HUES48 (cell line): ENCODE results near the gene MTA1.

ENCODE experiments used
- H3K27ac ChIP-seq: one replicate; pipeline ENCODE4 v1.7.0; 2013; ENCODE audit warnings: low read depth, low read length, inconsistent platforms
- H3K27me3 ChIP-seq: 2 replicates; pipeline ENCODE4 v1.6.1; 2013; ENCODE audit warnings: mild to moderate bottlenecking, low read length; ENCODE audit not compliant: control insufficient read depth, insufficient read depth
- H3K36me3 ChIP-seq: 2 replicates; pipeline ENCODE4 v1.6.1; 2013; ENCODE audit warnings: low read length; ENCODE audit not compliant: control insufficient read depth, insufficient read depth
- H3K4me1 ChIP-seq: 2 replicates; pipeline ENCODE4 v1.6.1; 2013; ENCODE audit warnings: mild to moderate bottlenecking, low read length; ENCODE audit not compliant: control insufficient read depth, insufficient read depth
- H3K4me3 ChIP-seq: 2 replicates; pipeline ENCODE4 v1.5.1; 2013; ENCODE audit warnings: mild to moderate bottlenecking, low read depth, low read length
- H3K9ac ChIP-seq: 2 replicates; pipeline ENCODE4 v1.6.1; 2013; ENCODE audit warnings: mild to moderate bottlenecking, low read depth, low read length, moderate library complexity
- H3K9me3 ChIP-seq: 2 replicates; pipeline ENCODE4 v1.6.1; 2013; ENCODE audit warnings: low read length; ENCODE audit not compliant: control insufficient read depth, insufficient read depth

Gene MTA1

GRCh38 chr14:105480199-105480746, 60.6 kb downstream of the MTA1 start:
- H3K4me3 ChIP-seq: no peak overlapping the region
- H3K4me1 ChIP-seq: peaks cover 22% of the 10 kb centered on the region
- H3K27ac ChIP-seq: no peak overlapping the region

GRCh38 chr14:105480807-105481801, 61.5 kb downstream of the MTA1 start:
- H3K9me3 ChIP-seq: no peaks in the 10 kb centered on the region
- H3K27me3 ChIP-seq: peaks cover 87% of the 10 kb centered on the region
- H3K27ac ChIP-seq: peak overlapping the region; percentile 21
- peaks cover 15% of the 10 kb centered on the region for H3K4me1 ChIP-seq
- no peaks in the 10 kb centered on the region for H3K36me3 ChIP-seq
- H3K4me3 ChIP-seq: 0 out of 2 replicates have a peak overlapping the region, but pooled peaks have one; percentile 33
- peak overlapping the region; percentile 27; the same call in 1 of the 2 replicates for H3K9ac ChIP-seq

More at GRCh38 chr14:105480199-105480746, 60.6 kb downstream of the MTA1 start:
- Histone ChIP-seq H3K9ac (no peak overlapping the region), H3K9me3 (no peaks in the 10 kb centered on the region), H3K27me3 (peaks cover 87% of the 10 kb centered on the region), H3K36me3 (no peaks in the 10 kb centered on the region)

GRCh38 chr14:105481886-105482457, 62.3 kb downstream of the MTA1 start:
- Histone ChIP-seq H3K27ac (no peak overlapping the region), H3K9me3 (no peaks in the 10 kb centered on the region), H3K36me3 (no peaks in the 10 kb centered on the region), H3K4me1 (peaks cover 15% of the 10 kb centered on the region), H3K4me3 (no peak overlapping the region), H3K9ac (peak overlapping the region; percentile 34; the same call in 1 of the 2 replicates), H3K27me3 (peaks cover 87% of the 10 kb centered on the region)

DNA sequence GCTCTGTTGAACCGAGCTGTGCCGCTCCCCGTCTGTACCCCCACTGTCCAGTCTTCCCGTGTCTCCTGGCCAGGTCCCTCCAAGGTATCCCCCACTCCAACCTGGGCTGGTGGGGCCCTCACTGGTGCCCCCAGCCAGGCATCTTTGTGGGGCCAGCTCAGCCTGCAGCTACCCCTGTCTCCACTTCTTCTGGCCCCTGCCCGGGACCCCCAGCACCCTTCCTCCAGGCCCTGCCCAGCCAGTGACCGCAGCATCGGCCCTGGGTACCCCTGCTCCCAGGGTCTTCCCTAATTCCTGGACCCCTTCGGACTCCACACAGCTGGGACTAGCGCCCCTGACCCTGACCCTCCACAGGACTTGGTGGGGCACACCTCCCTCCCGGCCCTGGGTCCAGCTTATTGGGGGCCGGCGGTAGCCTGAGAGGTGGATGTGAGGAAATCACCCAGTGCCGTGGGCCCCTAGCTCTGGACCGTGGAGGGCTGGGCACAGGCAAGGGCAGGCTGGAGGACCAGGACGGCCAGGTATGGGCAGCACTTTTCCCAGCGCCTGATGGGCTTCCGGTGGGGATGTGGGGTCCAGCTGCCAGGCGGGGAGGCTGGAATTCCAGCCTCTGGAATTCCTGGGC, 63.0 kb downstream of the MTA1 start:
- Histone ChIP-seq H3K4me1 (peaks cover 15% of the 10 kb centered on the region), H3K9me3 (no peaks in the 10 kb centered on the region), H3K4me3 (no peak overlapping the region), H3K27ac (no peak overlapping the region), H3K36me3 (no peaks in the 10 kb centered on the region), H3K9ac (no peak overlapping the region), H3K27me3 (peaks cover 87% of the 10 kb centered on the region)

GRCh38 chr14:105483300-105484068, 63.9 kb downstream of the MTA1 start:
- Histone ChIP-seq H3K4me3 (no peak overlapping the region), H3K4me1 (peaks cover 15% of the 10 kb centered on the region), H3K27ac (no peak overlapping the region), H3K36me3 (no peaks in the 10 kb centered on the region), H3K9ac (no peak overlapping the region), H3K27me3 (peaks cover 87% of the 10 kb centered on the region), H3K9me3 (no peaks in the 10 kb centered on the region)

DNA sequence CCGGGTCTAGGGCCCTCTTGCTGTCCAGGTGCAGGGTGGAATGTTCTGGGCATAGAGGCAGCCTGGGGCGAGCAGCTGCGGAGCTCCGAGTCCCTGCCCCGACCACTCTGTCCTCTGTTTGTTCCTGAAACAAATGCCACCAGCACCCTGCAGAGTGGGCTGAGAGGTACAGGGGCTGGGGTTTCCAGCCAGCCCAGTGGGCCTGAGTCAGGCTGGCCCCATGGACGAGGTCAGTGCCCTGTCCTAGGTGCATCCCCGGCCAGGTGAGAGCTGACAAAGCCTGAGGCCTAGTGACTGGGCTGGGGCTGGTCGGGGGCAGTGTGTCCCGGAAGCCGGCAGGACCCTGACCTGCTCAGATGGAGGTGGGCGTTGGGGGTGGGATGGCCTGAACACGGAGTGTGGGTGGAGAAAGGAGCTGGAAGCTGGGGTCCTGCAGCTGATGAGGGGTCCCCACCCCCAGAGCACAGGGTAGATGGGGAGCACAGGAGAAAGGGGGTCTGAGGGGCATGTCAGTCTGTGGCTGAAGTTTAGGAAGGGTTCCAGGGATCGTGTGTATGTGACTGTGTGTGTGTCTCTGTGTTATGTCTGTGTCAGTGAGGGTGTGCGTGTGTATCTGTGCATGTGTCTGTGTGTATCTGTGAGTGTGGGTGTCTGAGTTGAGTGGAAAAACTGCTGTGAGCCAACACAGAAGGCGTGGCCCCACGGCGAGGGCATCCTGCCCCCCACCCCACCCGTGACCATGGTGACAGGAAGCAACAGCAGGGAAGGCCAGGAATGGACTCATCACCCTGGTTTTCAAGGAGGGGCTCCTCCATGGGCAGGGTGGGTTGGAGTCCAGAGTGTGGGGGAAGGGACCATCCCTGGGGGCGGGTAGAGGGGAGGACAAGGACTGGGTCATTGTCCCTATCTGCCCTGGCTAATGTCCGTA, 64.7 kb downstream of the MTA1 start:
- Histone ChIP-seq H3K27me3 (peaks cover 88% of the 10 kb centered on the region), H3K9ac (no peak overlapping the region), H3K36me3 (no peaks in the 10 kb centered on the region), H3K4me3 (no peak overlapping the region), H3K9me3 (no peaks in the 10 kb centered on the region), H3K27ac (no peak overlapping the region), H3K4me1 (peaks cover 15% of the 10 kb centered on the region)

- Histone ChIP-seq H3K36me3 (no peaks in the 10 kb centered on the region), H3K27me3 (peaks cover 87% of the 10 kb centered on the region), H3K9me3 (no peaks in the 10 kb centered on the region), H3K4me1 (peaks cover 10% of the 10 kb centered on the region), H3K4me3 (no peak overlapping the region), H3K27ac (no peak overlapping the region), H3K9ac (no peak overlapping the region)
These were observed 65.4 kb downstream of the MTA1 start for GRCh38 chr14:105484997-105485393.

GRCh38 chr14:105485739-105486162, 66.1 kb downstream of the MTA1 start:
- Histone ChIP-seq H3K9ac (no peak overlapping the region), H3K36me3 (no peaks in the 10 kb centered on the region), H3K27me3 (peaks cover 82% of the 10 kb centered on the region), H3K4me1 (peaks cover 10% of the 10 kb centered on the region), H3K9me3 (no peaks in the 10 kb centered on the region), H3K27ac (no peak overlapping the region), H3K4me3 (no peak overlapping the region)

DNA sequence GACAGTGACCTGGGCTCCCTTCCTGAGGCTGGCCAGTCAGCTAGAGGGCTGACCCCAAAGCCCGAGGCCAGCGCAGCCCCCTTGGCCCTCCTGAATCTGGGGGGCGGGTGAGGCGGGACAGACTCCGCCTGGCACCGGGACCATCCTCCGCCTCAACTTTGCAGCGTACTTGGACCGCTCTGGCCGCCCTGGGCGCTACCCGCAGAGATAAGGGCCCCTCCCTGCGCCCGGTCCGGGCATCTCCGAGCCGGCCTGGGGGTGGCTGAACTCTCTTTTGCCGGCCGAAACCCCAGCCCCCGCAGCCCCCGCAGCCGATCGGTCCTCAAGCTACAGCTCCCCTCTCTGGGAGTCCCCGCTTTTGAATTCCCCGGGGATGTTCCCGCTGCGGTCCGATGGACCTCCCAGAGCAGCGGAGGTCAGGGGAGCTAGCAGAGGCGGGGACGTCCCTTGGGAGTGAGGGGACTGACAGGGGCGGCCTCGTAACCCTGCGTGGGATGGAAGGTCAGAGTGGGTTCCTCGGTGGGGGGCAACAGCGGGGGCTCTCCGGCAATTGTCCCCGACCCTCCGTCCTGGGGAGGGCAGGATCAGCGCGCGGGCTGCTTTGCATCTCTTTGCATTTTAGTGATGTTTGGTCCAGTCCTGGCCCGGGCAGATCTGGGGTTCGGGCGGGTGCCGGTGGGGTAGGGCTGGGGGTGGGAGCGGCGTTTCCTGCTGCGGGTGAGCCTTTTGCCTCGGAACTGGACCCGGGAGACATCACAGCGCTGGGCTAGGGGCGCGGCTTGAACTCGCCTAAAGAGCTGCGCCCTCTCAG, 66.7 kb downstream of the MTA1 start, which contains the start of gene CRIP1:
TSS of gene CRIP1 (plus strand) at position 724 of the 811 bp plus-strand sequence. CDS start 374 bp downstream, outside the sequence.
- Histone ChIP-seq H3K27ac (no peak within 1 kb of the TSS), H3K36me3 (no peaks in the 10 kb centered on the region), H3K4me3 (peak within 1 kb of the TSS; percentile 41), H3K9me3 (no peaks in the 10 kb centered on the region), H3K9ac (no peak within 1 kb of the TSS), H3K4me1 (peaks cover 5% of the 10 kb centered on the region), H3K27me3 (peaks cover 76% of the 10 kb centered on the region)
